HepG2 (cell line): ENCODE measurements around the gene OTOP3. TPM values are rescaled to one million over a fixed set of nuclear protein-coding genes. Genes with fewer than 3 reads are reported as not detected.

Experiments used
- DNMT1 ChIP-seq: sonication (generic); formaldehyde crosslinking; IDR thresholded peaks from 2 replicates; pipeline ENCODE4 v1.5.1; 2020; ENCODE audit warnings: mild to moderate bottlenecking, missing genetic modification reagents
- GLMP ChIP-seq: sonication (generic); formaldehyde crosslinking; IDR thresholded peaks from 2 replicates; pipeline ENCODE4 v1.9.0; 2021; ENCODE audit warnings: missing genetic modification reagents, mild to moderate bottlenecking, borderline replicate concordance
- HDAC1 ChIP-seq: sonication (generic); formaldehyde crosslinking; IDR thresholded peaks from 2 replicates; pipeline ENCODE4 v1.5.1; 2020; ENCODE audit warnings: mild to moderate bottlenecking, missing genetic modification reagents
- HNRNPL ChIP-seq: fragments of 200-400 bp; formaldehyde crosslinking; IDR thresholded peaks from 2 replicates; pipeline ENCODE4 v1.6.1; 2017; ENCODE audit warnings: mild to moderate bottlenecking, low read depth, low read length
- IKZF1 ChIP-seq: fragments of 450-650 bp; IDR thresholded peaks from 2 replicates; pipeline ENCODE4 v1.7.1; 2016
- KDM6A ChIP-seq: IDR thresholded peaks from 2 replicates; pipeline ENCODE4 v1.6.1; 2016; ENCODE audit warnings: low read depth
- ONECUT2 ChIP-seq: sonication (generic); formaldehyde crosslinking; IDR thresholded peaks from 2 replicates; pipeline ENCODE4 v1.4.0; 2020; ENCODE audit warnings: missing genetic modification reagents
- PATZ1 ChIP-seq: sonication (generic); formaldehyde crosslinking; IDR thresholded peaks from 2 replicates; pipeline ENCODE4 v1.4.0; 2020; ENCODE audit warnings: missing genetic modification reagents
- PAX8 ChIP-seq: sonication (generic); formaldehyde crosslinking; IDR thresholded peaks from 2 replicates; pipeline ENCODE4 v1.8.0; 2022; ENCODE audit warnings: mild to moderate bottlenecking, missing genetic modification reagents, borderline replicate concordance
- RFXANK ChIP-seq: IDR thresholded peaks from 2 replicates; pipeline ENCODE4 v1.6.1; 2016
- SMC3 ChIP-seq: IDR thresholded peaks from 2 replicates; pipeline ENCODE4 v1.6.1; 2011; ENCODE audit warnings: low read length, improper control_type of control experiment
- SNAPC5 ChIP-seq: sonication (generic); formaldehyde crosslinking; IDR thresholded peaks from 2 replicates; pipeline ENCODE4 v1.8.1; 2023; ENCODE audit warnings: mild to moderate bottlenecking, missing genetic modification reagents, borderline replicate concordance
- SRSF1 ChIP-seq: fragments of 200-400 bp; formaldehyde crosslinking; optimal IDR thresholded peaks from 2 replicates; pipeline ENCODE3; 2017; ENCODE audit warnings: mild to moderate bottlenecking, low read depth, low read length, moderate library complexity
- TSC22D2 ChIP-seq: sonication (generic); formaldehyde crosslinking; IDR thresholded peaks from 2 replicates; pipeline ENCODE4 v1.5.1; 2020; ENCODE audit warnings: missing genetic modification reagents, mild to moderate bottlenecking, borderline replicate concordance
- ZBTB37 ChIP-seq: sonication (generic); formaldehyde crosslinking; IDR thresholded peaks from 2 replicates; pipeline ENCODE4 v1.4.0; 2020; ENCODE audit warnings: mild to moderate bottlenecking, missing genetic modification reagents
- ZFYVE20 ChIP-seq: sonication (generic); formaldehyde crosslinking; IDR thresholded peaks from 2 replicates; pipeline ENCODE4 v1.8.0; 2023; ENCODE audit warnings: low read depth, mild to moderate bottlenecking, moderate library complexity, missing genetic modification reagents, borderline replicate concordance
- ZNF136 ChIP-seq: sonication (generic); formaldehyde crosslinking; IDR thresholded peaks from 2 replicates; pipeline ENCODE4 v1.8.1; 2022; ENCODE audit warnings: low read depth, mild to moderate bottlenecking, moderate library complexity, missing genetic modification reagents
- ZNF207 ChIP-seq: fragments of 450-650 bp; IDR thresholded peaks from 2 replicates; pipeline ENCODE4 v1.6.1; 2016; ENCODE audit warnings: antibody characterized with exemption, borderline replicate concordance
- ZNF740 ChIP-seq: sonication (generic); formaldehyde crosslinking; IDR thresholded peaks from 2 replicates; pipeline ENCODE4 v1.4.0; 2020; ENCODE audit warnings: missing genetic modification reagents
- ZNF75D ChIP-seq: sonication (generic); formaldehyde crosslinking; IDR thresholded peaks from 2 replicates; pipeline ENCODE4 v1.8.1; 2023; ENCODE audit warnings: missing genetic modification reagents, mild to moderate bottlenecking, borderline replicate concordance
- ZNF839 ChIP-seq: sonication (generic); formaldehyde crosslinking; IDR thresholded peaks from 2 replicates; pipeline ENCODE4 v1.4.0; 2020; ENCODE audit warnings: missing genetic modification reagents, mild to moderate bottlenecking, borderline replicate concordance
- ZSCAN12 ChIP-seq: sonication (generic); formaldehyde crosslinking; IDR thresholded peaks from 2 replicates; pipeline ENCODE4 v1.9.0; 2021; ENCODE audit warnings: mild to moderate bottlenecking, missing genetic modification reagents
- polyA plus RNA-seq, 8 experiments: library from polyadenylated mRNA; depleted of rRNA in 3 of 8; stranded (reverse) in 7 of 8; unstranded in 1 of 8; fragments of >200 nt; fragmentation: Illumina TruSeq in 4 of 8; extraction: Trizol in 4 of 8; gene quantifications; 2 replicates each; pipeline versions ENCODE4 v1.2.1 to v1.2.3, GENCODE V29; 2011 to 2016; ENCODE audit warnings: low read depth in 4 of 8, missing spikeins in 1 of 8, mixed read lengths in 1 of 8; ENCODE audit not compliant: insufficient read depth in 1 of 8
- total RNA-seq, 5 experiments: library from RNA; depleted of rRNA; stranded (reverse); fragments of >200 nt; fragmentation: Illumina TruSeq; extraction: Trizol; gene quantifications; 2 replicates each; pipeline ENCODE4 v1.2.3, GENCODE V29; 2016; ENCODE audit warnings: low read depth in 1 of 5

Gene OTOP3
- total and polyA plus RNA-seq, 2 of the 13 experiments (the other 11 are each of a cell fraction or from before 2014, with no cell fraction given): not detected

GRCh38 chr17:74972107-74972972 lies 36.6 kb downstream of the OTOP3 start, which contains the start of gene HID1 (continued):
- TF ChIP-seq ZFYVE20 (CRISPR knock-in tag) (no peak), ZSCAN12 (CRISPR knock-in tag) (no peak), HNRNPL (peak; percentile 93; the same call in 1 of the 2 replicates), DNMT1 (CRISPR knock-in tag) (no peak; the same call in 1 of the 2 replicates), ZNF740 (CRISPR knock-in tag) (0 out of 2 replicates have a peak, but pooled peaks have one; percentile 38), RFXANK (CRISPR knock-in tag) (0 out of 2 replicates have a peak, but pooled peaks have one; percentile 19), HDAC1 (peak; percentile 66; the same call in 1 of the 2 replicates), ZBTB37 (no peak), GLMP (no peak), ONECUT2 (CRISPR knock-in tag) (no peak), SNAPC5 (CRISPR knock-in tag) (no peak), PAX8 (CRISPR knock-in tag) (no peak), SRSF1 (no peak), KDM6A (CRISPR knock-in tag) (no peak), ZNF75D (CRISPR knock-in tag) (no peak), IKZF1 (no peak), ZNF839 (CRISPR knock-in tag) (no peak), ZNF207 (no peak), SMC3 (no peak), TSC22D2 (CRISPR knock-in tag) (peak; percentile 64; the same call in 1 of the 2 replicates), PATZ1 (CRISPR knock-in tag) (peak; percentile 87), ZNF136 (CRISPR knock-in tag) (no peak)
